GM19240 (cell line): Measurements from ENCODE around the gene ADAP2.
"Not testable (repeated sequence)": the region's sequence is repeated elsewhere in the genome, so short reads cannot be mapped to it uniquely, and the experiment has no call there.

ENCODE experiments used
- DNase-seq: peaks from one replicate; pipeline ENCODE4 v3.0.0; 2011; ENCODE audit warnings: low spot score; ENCODE audit not compliant: insufficient read length

Gene ADAP2

GRCh38 chr17:30921544-30922196, at the start of gene ADAP2:
ADAP2 (plus strand) TSS chr17:30921945; CDS start chr17:30922015, 70 bp downstream.
- no peak for DNase-seq

- no peak for DNase-seq
These were observed 35.6 kb upstream of the ADAP2 start for GRCh38 chr17:30886187-30886586.

GRCh38 chr17:30894236-30894635, 27.5 kb upstream of the ADAP2 start:
- no peak for DNase-seq

- DNase-seq = no peak
These were observed 24.4 kb upstream of the ADAP2 start for GRCh38 chr17:30897311-30897710.

GRCh38 chr17:30905742-30906100, 16.0 kb upstream of the ADAP2 start:
- DNase-seq = no peak

GRCh38 chr17:30906101-30906911, 15.4 kb upstream of the ADAP2 start, which contains the start of gene TEFM:
TEFM (minus strand) TSS chr17:30906238; CDS start chr17:30906198, 40 bp downstream.
- peak; percentile 75 for DNase-seq

GRCh38 chr17:30908717-30909420, 12.9 kb upstream of the ADAP2 start:
- DNase-seq = no peak

GRCh38 chr17:30910151-30910550, 11.6 kb upstream of the ADAP2 start:
- not testable (repeated sequence) for DNase-seq

GRCh38 chr17:30913955-30914354, 7.8 kb upstream of the ADAP2 start:
- DNase-seq = no peak

- DNase-seq = no peak
These were observed 5.7 kb upstream of the ADAP2 start for GRCh38 chr17:30915833-30916611.

- no peak for DNase-seq
These were observed 4.7 kb upstream of the ADAP2 start for GRCh38 chr17:30917050-30917449.

GRCh38 chr17:30920282-30920681, 1.5 kb upstream of the ADAP2 start:
- DNase-seq = no peak

GRCh38 chr17:30920683-30921543, 832 bp upstream of the ADAP2 start:
- DNase-seq = no peak

GRCh38 chr17:30922235-30923030, 688 bp downstream of the ADAP2 start:
- DNase-seq = no peak

- no peak for DNase-seq
These were observed 2.6 kb downstream of the ADAP2 start for GRCh38 chr17:30924341-30924740.

GRCh38 chr17:30926516-30926915, 4.8 kb downstream of the ADAP2 start:
- no peak for DNase-seq

- DNase-seq = no peak
These were observed 6.0 kb downstream of the ADAP2 start for GRCh38 chr17:30927756-30928155.

GRCh38 chr17:30928584-30928983, 6.8 kb downstream of the ADAP2 start:
- no peak for DNase-seq

- DNase-seq = no peak
These were observed 7.4 kb downstream of the ADAP2 start for GRCh38 chr17:30929081-30929633.
